Vagina (tissue), 2 donors: ENCODE data around the gene DHPS. TPM values are rescaled to one million over a fixed set of nuclear protein-coding genes. Genes with fewer than 3 reads are reported as not detected.

Source experiments
- DNase-seq, 2 donors: peaks; one replicate each; pipeline ENCODE4 v3.0.0-alpha.2; 2017; ENCODE audit errors: extremely low spot score in 2 of 2
- H3K27ac ChIP-seq: fragments of 200-600 bp; sonication (generic); one replicate; pipeline ENCODE4 v1.5.1; 2019
- H3K27me3 ChIP-seq: fragments of 200-600 bp; sonication (generic); one replicate; pipeline ENCODE4 v1.5.1; 2019
- H3K36me3 ChIP-seq, 2 donors: fragments of 200-600 bp; sonication (generic); one replicate each; pipeline ENCODE4 v1.5.1; 2017 to 2019
- H3K4me1 ChIP-seq: fragments of 200-600 bp; sonication (generic); one replicate; pipeline ENCODE4 v1.5.1; 2019
- H3K4me3 ChIP-seq, 2 donors: fragments of 200-600 bp; sonication (generic); 1 replicate in 1 of 2; 2 replicates in 1 of 2; pipeline ENCODE4 v1.5.1; 2016 to 2019
- H3K9me3 ChIP-seq: fragments of 200-600 bp; sonication (generic); one replicate; pipeline ENCODE4 v1.5.1; 2019
- POLR2A ChIP-seq, 2 donors: fragments of 450-650 bp; IDR thresholded peaks; one replicate each; pipeline ENCODE4 v1.6.1; 2017; ENCODE audit warnings: antibody characterized with exemption in 2 of 2, mild to moderate bottlenecking in 2 of 2, moderate library complexity in 2 of 2
- POLR2AphosphoS5 ChIP-seq, 2 donors: sonication (generic); formaldehyde crosslinking; IDR thresholded peaks; one replicate each; pipeline ENCODE4 v1.9.0; 2017; ENCODE audit warnings: antibody characterized with exemption in 2 of 2, mild to moderate bottlenecking in 2 of 2, low read depth in 1 of 2; ENCODE audit not compliant: insufficient read depth in 1 of 2
- intact Hi-C: fragments of 100-400 bp; cut with DNase I; formaldehyde crosslinking; loops from one replicate; pipeline ENCODE4 v1.15.1; 2023
- total RNA-seq: library from RNA; depleted of rRNA; stranded (reverse); fragments of >200 nt; gene quantifications from one replicate; pipeline ENCODE4 v1.2.3, GENCODE V29; 2016
- TF ChIP-seq, protein P1 (sequence below), 3 experiments: fragments of 450-650 bp in 2 of 3; fragments of 200-600 bp in 1 of 3; sonication (generic) in 1 of 3; IDR thresholded peaks; one replicate each; pipeline ENCODE4 v1.5.1; 2017 to 2019; ENCODE audit warnings: antibody characterized with exemption in 3 of 3, mild to moderate bottlenecking in 2 of 3, moderate library complexity in 2 of 3

The DHPS gene
- total RNA-seq, 1 donor from 2014 or later: 119 TPM

GRCh38 chr19:12721656-12722565, 40.2 kb upstream of the DHPS start:
- TF ChIP-seq, protein P1, sequence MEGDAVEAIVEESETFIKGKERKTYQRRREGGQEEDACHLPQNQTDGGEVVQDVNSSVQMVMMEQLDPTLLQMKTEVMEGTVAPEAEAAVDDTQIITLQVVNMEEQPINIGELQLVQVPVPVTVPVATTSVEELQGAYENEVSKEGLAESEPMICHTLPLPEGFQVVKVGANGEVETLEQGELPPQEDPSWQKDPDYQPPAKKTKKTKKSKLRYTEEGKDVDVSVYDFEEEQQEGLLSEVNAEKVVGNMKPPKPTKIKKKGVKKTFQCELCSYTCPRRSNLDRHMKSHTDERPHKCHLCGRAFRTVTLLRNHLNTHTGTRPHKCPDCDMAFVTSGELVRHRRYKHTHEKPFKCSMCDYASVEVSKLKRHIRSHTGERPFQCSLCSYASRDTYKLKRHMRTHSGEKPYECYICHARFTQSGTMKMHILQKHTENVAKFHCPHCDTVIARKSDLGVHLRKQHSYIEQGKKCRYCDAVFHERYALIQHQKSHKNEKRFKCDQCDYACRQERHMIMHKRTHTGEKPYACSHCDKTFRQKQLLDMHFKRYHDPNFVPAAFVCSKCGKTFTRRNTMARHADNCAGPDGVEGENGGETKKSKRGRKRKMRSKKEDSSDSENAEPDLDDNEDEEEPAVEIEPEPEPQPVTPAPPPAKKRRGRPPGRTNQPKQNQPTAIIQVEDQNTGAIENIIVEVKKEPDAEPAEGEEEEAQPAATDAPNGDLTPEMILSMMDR (IDR thresholded peaks at IDR 0.05): no peak
- TF ChIP-seq POLR2A (IDR thresholded peaks at IDR 0.05) (no peak), POLR2AphosphoS5 (IDR thresholded peaks at IDR 0.05; ENCODE audit: insufficient read depth in 1 of 2, low read depth in 1 of 2) (peak in 1 of 2 donors; percentile 10)
- Histone ChIP-seq H3K4me3 (peak overlapping the region; percentile 78 to 84), H3K36me3 (peaks cover 0 to 17% of the 10 kb centered on the region in 2 donors), H3K27ac (peak overlapping the region; percentile 95), H3K9me3 (no peaks in the 10 kb centered on the region), H3K27me3 (no peaks in the 10 kb centered on the region), H3K4me1 (peaks cover 49% of the 10 kb centered on the region)
- intact Hi-C loops: no loop called here
- no peak for DNase-seq

- TF ChIP-seq, protein P1 (IDR thresholded peaks at IDR 0.05): no peak
- TF ChIP-seq POLR2AphosphoS5 (IDR thresholded peaks at IDR 0.05; ENCODE audit: insufficient read depth in 1 of 2, low read depth in 1 of 2) (no peak), POLR2A (IDR thresholded peaks at IDR 0.05) (no peak)
- H3K27ac ChIP-seq: peak overlapping the region; percentile 95
- H3K4me1 ChIP-seq: peaks cover 49% of the 10 kb centered on the region
- peak overlapping the region; percentile 78 to 84 for H3K4me3 ChIP-seq
- intact Hi-C loops: no loop called here
- no peaks in the 10 kb centered on the region for H3K27me3 ChIP-seq
- peaks cover 0 to 22% of the 10 kb centered on the region in 2 donors for H3K36me3 ChIP-seq
- H3K9me3 ChIP-seq: no peaks in the 10 kb centered on the region
- DNase-seq: no peak
Measured at GRCh38 chr19:12720851-12721655, 39.4 kb upstream of the DHPS start.

DNA sequence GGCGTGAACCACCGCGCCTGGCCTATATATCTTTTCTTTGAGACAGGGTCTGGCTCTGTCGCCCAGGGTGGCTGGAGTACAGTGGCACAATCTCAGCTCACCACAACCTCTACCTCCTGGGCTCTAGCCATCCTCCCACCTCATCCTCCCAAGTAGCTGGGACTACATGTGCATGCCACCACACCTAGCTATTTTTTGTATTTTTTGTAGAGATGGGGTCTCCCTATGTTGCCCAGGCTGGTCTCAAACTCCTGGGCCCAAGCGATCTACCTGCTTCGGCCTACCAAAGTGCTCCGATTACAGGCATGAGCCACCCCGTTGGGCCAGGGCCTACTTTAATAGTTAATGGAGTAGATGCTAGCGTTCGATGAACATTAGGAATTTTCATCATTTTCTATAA, 38.6 kb upstream of the DHPS start:
- H3K9me3 ChIP-seq: no peaks in the 10 kb centered on the region
- peaks cover 49% of the 10 kb centered on the region for H3K4me1 ChIP-seq
- no peak for TF ChIP-seq POLR2AphosphoS5 (IDR thresholded peaks at IDR 0.05; ENCODE audit: insufficient read depth in 1 of 2, low read depth in 1 of 2)
- TF ChIP-seq POLR2A (IDR thresholded peaks at IDR 0.05): no peak
- TF ChIP-seq, protein P1 (IDR thresholded peaks at IDR 0.05): no peak
- DNase-seq: no peak
- peaks cover 0 to 28% of the 10 kb centered on the region in 2 donors for H3K36me3 ChIP-seq
- intact Hi-C loops: no loop called here
- H3K27ac ChIP-seq: peak overlapping the region; percentile 95
- no peaks in the 10 kb centered on the region for H3K27me3 ChIP-seq
- H3K4me3 ChIP-seq: peak overlapping the region; percentile 78 to 84

DNA sequence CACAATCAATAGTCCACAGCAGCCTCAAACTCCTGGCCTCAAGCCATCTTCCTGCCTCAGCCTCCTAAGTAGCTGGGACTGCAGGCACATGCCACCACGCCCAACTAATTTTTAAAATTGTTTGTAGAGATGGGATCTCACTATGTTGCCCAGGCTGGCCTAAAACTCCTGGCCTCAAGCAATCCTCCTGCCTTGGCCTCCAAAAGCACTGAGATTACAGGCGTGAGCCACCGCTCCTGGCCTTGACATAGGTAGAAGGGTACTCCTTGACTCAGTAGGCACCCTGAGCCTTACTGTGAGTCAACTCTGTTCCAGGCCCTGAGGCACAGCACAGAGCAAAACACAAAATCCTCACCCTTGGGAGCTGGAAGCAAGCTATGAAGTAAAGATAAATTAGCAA, 34.2 kb upstream of the DHPS start:
- Histone ChIP-seq H3K4me3 (no peak overlapping the region), H3K27ac (no peak overlapping the region), H3K4me1 (peaks cover 27% of the 10 kb centered on the region), H3K36me3 (peaks cover 0 to 65% of the 10 kb centered on the region in 2 donors), H3K9me3 (no peaks in the 10 kb centered on the region), H3K27me3 (no peaks in the 10 kb centered on the region)
- intact Hi-C loops: no loop called here
- DNase-seq: no peak
- no peak for TF ChIP-seq POLR2AphosphoS5 (IDR thresholded peaks at IDR 0.05; ENCODE audit: insufficient read depth in 1 of 2, low read depth in 1 of 2)
- TF ChIP-seq, protein P1 (IDR thresholded peaks at IDR 0.05): no peak
- no peak for TF ChIP-seq POLR2A (IDR thresholded peaks at IDR 0.05)
